OCI-LY1 (cell line): ENCODE results near the gene SPOCD1.

ENCODE experiments used
- EZH2 ChIP-seq: fragments of 200-600 bp; sonication (generic), shearing (Covaris generic); IDR thresholded peaks from 2 replicates; pipeline ENCODE4 v1.8.0; 2017; ENCODE audit warnings: borderline replicate concordance, mixed run types, mild to moderate bottlenecking, antibody characterized with exemption, low read length, moderate library complexity, mixed read lengths
- TF ChIP-seq, protein P1 (sequence below): fragments of 200-600 bp; sonication (generic), shearing (Covaris generic); IDR thresholded peaks from 2 replicates; pipeline ENCODE4 v1.5.1; 2017; ENCODE audit warnings: mild to moderate bottlenecking, antibody characterized with exemption, low read length, moderate library complexity, mixed read lengths

DNA sequence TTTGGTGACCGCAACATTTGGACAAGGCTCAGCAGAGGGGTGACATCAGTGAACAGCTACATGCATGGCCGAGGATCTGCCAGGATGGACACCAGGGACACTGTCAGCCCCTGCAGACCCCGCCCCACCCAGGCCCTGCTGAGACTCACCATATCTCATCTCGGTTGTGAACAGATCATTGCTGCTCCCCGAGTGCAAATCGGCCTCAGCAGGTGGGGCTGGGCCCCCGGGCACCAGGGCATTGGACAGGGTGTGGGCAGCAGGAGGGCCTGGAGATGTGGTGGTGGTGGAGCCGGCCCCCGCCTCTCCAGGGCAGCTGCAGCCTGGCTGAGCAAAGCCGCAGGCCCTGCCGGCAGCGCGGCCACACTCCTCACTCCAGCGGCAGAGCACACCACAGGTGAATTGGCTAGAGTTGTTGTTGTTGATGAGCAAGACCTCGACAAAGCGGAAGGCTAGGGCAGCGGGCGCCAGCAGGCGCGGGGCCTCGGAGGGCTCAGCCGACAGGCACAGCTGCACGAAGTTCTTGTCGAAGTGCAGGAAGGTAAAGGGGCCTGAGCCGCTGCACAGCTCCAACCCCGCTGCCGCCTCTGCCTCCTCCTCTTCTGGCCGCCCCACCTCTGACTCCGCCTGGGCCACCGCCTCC, 59.9 kb downstream of the SPOCD1 start:
- TF ChIP-seq EZH2, result no peak
- TF ChIP-seq, protein P1, sequence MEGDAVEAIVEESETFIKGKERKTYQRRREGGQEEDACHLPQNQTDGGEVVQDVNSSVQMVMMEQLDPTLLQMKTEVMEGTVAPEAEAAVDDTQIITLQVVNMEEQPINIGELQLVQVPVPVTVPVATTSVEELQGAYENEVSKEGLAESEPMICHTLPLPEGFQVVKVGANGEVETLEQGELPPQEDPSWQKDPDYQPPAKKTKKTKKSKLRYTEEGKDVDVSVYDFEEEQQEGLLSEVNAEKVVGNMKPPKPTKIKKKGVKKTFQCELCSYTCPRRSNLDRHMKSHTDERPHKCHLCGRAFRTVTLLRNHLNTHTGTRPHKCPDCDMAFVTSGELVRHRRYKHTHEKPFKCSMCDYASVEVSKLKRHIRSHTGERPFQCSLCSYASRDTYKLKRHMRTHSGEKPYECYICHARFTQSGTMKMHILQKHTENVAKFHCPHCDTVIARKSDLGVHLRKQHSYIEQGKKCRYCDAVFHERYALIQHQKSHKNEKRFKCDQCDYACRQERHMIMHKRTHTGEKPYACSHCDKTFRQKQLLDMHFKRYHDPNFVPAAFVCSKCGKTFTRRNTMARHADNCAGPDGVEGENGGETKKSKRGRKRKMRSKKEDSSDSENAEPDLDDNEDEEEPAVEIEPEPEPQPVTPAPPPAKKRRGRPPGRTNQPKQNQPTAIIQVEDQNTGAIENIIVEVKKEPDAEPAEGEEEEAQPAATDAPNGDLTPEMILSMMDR, result no peak
